ENCODE measurements around the gene AMH.

Gene AMH

DNA sequence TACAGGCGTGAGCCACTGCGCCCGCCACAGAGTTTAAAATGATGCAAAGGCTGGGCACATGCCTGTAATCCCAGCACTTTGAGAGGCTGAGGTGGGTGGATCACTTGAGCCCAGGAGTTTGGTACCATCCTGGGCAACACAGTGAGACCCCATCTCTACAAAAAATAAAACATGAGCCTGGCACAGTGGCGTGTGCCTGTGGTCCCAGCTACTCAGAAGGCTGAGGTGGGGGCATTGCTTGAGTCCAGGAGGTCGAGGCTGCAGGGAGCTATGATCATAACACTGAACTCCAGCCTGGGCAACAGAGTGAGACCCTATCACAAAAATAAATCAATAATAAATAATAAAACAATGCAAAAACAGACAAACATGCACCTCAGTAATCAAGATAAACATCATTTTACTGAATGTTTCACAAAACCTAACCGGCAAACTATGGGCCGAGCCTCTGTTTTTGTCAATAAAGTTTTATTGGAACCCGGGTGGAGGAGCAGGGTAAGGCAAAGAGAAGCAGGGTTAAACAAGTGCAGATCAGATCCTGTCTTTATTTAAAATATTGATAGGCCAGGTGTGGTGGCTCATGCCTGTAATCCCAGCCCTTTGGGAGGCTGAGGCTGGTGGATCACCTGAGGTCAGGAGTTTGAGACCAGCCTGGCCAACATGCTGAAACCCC is 34.8 kb downstream of the AMH start:
- TF ChIP-seq, protein P1, sequence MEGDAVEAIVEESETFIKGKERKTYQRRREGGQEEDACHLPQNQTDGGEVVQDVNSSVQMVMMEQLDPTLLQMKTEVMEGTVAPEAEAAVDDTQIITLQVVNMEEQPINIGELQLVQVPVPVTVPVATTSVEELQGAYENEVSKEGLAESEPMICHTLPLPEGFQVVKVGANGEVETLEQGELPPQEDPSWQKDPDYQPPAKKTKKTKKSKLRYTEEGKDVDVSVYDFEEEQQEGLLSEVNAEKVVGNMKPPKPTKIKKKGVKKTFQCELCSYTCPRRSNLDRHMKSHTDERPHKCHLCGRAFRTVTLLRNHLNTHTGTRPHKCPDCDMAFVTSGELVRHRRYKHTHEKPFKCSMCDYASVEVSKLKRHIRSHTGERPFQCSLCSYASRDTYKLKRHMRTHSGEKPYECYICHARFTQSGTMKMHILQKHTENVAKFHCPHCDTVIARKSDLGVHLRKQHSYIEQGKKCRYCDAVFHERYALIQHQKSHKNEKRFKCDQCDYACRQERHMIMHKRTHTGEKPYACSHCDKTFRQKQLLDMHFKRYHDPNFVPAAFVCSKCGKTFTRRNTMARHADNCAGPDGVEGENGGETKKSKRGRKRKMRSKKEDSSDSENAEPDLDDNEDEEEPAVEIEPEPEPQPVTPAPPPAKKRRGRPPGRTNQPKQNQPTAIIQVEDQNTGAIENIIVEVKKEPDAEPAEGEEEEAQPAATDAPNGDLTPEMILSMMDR (conservative IDR thresholded peaks at IDR 0.05; ENCODE audit: low read depth, low read length) = no peak
- H3K4me3 ChIP-seq (ENCODE audit: low read depth, low read length) = no peak overlapping the region
- no peak for DNase-seq (ENCODE audit: low read depth)

DNA sequence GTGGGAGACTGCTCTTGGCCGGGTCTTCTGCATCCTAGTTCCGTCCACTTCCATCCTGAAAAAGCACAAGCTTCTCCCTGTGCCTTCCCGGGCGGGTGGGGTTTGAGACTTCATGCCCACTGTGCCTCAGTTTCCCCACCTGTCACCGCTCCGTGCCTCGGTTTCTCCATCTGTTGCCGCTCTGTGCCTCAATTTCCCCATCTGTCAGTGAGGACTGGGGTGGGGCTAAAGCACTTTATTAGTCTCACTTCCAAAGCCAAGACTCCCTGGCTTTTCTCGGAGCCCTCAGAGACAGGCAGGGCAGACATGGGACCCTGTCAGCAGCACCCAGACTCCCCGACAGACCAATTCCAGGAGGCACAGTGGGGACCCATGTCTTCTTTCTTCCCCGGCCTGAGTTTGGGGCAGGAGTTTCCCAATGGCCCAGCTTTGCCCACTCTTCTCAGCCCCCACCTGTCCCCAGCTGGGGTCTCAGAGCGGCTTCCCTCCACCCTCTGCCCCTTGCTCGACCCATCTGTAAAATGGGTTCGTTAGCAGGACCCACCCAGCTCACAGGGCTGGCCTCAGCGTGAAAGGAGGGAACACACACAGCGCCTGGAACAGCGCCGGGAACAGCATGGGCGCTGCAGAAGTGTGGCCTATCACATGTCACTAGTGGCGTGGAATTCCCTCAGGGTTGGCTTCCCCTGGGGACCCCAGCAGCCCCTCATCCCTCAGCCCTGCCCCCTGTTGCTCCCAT is 37.4 kb downstream of the AMH start:
- DNase-seq (ENCODE audit: low read depth) = no peak
- TF ChIP-seq, protein P1 (conservative IDR thresholded peaks at IDR 0.05; ENCODE audit: low read depth, low read length) = no peak
- no peak overlapping the region for H3K4me3 ChIP-seq (ENCODE audit: low read depth, low read length)

DNA sequence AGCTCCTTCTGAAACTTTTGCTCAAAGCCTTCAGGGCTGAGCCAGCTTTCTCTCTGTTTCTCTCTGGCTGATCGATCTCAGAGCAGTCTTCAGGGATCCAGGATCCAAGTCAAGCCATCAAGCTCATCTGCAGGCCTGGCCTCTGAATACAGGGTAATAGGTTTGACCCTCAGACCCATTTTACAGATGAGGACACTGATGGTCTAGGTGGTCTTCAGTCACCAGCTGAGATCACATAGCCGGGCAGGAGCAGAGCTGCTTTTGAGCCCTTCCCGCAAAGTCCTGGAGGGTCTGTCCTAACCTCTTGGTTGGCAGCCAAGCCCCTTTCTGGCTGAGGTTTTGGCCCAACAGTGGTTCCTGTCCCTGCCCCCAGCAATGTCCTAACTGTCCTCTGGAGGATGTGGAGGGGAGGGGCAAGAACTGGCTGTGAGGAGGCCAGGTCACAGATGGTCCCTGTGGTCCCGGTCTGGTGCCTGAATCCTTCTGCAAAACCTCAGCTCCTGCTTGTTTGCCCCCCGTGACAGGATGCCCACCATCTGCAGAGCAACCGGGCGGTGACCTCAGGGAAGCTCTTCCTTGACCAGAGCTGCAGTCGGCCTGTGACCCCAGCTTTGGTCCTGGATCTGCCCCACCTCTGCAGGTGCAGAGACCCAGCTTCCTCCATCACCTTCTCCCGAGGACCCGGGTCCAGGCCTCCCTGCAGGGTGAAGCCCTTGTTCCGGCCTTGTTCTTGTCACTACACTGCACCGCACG is 38.6 kb downstream of the AMH start:
- no peak for DNase-seq (ENCODE audit: low read depth)
- H3K4me3 ChIP-seq (ENCODE audit: low read depth, low read length) = no peak overlapping the region
- TF ChIP-seq, protein P1 (conservative IDR thresholded peaks at IDR 0.05; ENCODE audit: low read depth, low read length) = no peak

DNA sequence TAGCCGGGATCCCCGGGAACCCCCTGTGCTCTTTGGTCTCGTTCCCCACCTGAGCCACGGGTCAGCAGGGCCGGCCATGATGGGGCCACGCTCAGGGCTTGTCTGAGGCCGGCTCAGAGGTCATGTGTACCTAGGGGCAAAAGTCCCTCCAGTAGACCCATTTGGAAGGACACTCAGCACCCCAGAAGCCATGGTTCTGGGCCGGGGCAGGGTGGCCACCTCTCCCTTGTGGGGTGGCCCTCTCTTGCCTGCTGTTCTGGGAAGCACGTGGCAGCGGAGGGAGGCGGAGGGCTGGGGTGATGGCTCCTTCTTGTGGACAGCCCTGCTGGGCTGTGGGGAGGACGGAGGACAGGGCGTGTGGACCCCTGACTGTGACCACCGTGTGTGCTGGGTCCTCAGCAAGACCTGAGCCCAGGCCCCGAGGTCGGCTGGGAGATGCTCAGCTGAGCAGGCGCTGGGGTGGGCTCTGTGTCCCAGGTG is 39.3 kb downstream of the AMH start:
- DNase-seq (ENCODE audit: low read depth) = no peak
- TF ChIP-seq, protein P1 (conservative IDR thresholded peaks at IDR 0.05; ENCODE audit: low read depth, low read length) = no peak
- H3K4me3 ChIP-seq (ENCODE audit: low read depth, low read length) = no peak overlapping the region

DNA sequence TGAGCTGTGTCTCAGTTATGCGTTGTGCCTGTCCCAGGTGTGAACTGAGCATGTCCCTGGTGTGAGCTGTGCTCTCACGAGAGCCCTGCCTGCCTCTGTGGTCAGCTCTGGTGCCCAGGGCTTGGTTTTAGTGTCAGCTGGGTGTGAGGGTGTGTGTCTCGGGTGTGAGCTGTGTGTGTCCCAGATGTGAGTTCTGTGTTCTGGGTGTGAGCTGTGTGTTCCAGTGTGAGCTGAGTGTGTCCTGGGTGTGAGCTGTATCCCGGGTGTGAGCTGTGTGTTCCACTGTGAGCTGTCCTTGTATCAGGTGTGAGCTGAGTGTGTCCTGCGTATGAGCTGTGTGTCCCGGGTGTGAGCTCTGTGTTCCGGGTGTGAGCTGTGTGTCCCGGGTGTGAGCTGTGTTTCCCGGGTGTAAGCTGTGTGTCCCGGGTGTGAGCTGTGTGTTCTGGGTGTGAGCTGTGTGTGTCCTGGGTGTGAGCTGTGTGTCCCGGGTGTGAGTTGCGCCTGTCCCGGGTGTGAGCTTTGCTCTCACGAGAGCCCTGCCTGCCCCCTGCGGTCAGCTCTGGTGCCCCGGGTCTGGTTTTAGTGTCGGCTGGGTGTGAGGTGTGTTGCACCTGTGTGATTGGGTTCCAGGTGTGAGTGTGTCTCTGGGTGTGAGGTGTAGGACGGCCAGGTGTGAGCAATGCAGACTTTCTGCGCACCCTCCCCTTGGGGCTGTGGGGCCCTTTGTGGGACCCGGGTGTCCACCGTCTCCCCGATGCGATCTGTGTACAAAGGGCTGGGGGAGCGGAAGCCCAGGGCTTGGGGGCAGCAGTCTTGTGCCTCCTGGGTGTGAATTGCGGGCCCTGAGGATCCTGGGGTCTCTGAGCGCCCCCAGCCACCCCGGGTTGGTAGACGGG is 39.9 kb downstream of the AMH start:
- no peak for DNase-seq (ENCODE audit: low read depth)
- TF ChIP-seq, protein P1 (conservative IDR thresholded peaks at IDR 0.05; ENCODE audit: low read depth, low read length) = no peak
- H3K4me3 ChIP-seq (ENCODE audit: low read depth, low read length) = no peak overlapping the region

DNA sequence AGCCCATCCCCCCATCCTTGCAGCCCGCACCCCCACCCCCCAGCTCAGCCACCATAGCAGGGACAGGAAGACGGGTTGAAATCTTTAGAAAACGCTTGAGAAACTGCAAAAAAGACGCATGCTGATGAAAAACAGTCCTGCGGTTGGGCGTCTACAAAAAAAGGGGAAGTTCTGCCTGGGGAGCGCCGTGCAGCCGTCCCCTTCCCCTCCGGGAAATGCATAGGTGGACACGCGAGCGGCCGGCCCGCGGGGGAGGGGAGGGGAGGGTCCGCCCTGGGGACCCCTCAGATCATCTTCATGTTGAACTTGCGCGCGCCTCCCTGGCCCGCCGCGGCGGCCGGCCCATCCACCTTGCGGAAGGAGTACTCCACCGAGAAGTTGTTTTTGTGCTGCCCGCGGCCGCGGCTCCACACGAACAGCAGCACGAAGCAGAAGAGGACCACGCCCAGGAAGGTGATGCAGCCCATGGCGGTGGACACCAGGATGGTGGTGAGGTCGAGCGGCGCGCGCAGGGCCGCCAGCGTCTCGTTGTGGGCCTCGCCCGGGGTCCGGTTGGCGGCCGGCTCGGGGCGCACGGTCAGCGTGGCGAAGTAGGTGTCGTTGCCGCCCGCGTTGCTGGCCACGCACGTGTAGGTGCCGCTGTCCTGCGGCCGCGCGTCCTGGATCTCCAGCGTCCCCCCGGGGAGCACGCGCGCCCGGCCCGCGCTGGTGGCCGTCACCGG is 40.8 kb downstream of the AMH start:
- no peak for DNase-seq (ENCODE audit: low read depth)
- TF ChIP-seq, protein P1 (conservative IDR thresholded peaks at IDR 0.05; ENCODE audit: low read depth, low read length) = no peak
- H3K4me3 ChIP-seq (ENCODE audit: low read depth, low read length) = no peak overlapping the region

Data from choroid plexus epithelial cell (primary cell).